ENCODE measurements around the gene AXDND1.
"Not testable (repeated sequence)": the region's sequence is repeated elsewhere in the genome, so short reads cannot be mapped to it uniquely, and the experiment has no call there.

The AXDND1 gene, protein sequence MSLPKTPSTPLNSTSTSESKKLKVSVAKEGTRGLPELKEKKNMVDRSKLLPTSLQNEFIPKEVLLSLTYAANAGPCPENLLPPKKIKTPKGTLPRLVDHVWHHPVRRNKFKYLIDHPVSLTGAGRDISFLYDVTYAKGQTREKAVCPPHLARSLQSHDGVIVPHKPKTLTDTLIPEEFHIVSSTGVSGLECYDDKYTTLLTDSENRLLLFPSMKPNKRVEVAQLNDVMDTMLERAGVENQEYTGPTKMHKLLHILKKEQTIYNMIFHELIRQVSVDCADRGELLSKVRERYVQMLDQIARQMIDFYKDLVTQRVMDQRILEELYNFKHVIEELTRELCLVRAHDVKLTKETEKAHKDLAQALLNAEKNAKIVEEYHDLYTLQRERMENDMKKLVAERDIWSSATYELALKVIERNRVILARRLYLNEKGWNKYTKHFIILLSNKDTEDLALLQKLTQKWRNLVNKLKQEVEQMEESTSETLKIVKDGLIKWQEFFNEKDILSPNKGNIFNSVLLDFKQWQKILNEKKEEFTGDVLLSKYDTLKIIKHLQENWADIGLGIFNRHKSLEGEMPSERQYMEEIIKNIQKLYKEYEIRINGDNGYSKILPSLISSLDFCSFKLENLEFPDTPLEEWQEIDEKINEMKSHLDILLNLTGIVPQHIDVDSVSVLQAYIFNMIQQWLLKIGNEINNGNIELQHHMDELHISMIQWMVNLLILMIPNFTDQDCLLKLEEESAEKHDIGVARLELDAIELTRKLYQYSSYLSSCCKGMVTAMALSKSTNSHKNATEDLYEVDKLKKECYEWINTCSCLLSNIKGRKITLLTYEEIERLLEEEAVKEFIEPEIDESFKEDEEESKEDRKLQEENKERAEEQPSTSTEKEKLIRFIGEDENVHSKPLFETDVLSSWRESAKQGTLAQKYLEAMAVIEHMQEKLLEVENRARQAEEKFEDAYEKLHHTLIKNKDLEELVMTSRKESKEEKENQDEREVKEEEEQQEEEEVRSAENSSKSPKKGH

DNA sequence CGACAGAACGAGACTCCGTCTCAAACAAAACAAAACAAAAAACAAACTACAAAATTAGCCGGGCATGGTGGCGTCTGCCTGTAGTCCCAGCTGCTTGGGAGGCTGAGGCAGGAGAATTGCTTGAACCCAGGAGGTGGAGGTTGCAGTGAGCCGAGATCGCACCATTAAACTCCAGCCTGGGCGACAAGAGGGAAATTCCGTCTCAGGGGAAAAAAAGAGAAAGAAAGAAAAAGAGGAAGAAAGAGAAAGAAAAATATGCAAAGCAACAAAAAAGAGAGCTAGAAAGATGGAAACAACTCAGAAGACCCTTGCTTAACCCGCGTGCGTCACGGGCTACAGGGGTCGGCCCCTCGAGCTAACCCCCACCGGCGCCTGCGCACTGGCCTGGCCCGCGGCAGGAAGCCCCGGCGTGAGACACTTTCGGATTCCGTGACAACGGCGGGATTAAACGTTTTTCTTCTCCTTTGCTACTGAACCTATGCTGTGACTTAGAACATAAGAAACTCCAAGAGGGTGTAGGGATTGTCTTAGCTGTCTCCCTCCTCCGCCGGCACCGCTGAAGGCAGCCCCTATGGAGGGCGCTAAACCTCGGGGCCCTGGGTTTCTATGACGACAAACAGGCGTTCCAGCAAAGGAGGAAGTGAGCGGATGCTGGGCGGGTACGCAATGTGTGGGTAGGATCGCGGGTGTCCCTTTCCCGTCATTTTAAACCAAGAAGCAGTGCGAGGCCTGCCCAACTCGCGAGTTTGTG lies at the start of gene AXDND1:
Gene AXDND1 (plus strand): TSS at position 630 of the 751 bp plus-strand sequence. CDS start 539 bp downstream, outside the sequence.
- DNase-seq (ENCODE audit: low read depth): peak; percentile 83

DNA sequence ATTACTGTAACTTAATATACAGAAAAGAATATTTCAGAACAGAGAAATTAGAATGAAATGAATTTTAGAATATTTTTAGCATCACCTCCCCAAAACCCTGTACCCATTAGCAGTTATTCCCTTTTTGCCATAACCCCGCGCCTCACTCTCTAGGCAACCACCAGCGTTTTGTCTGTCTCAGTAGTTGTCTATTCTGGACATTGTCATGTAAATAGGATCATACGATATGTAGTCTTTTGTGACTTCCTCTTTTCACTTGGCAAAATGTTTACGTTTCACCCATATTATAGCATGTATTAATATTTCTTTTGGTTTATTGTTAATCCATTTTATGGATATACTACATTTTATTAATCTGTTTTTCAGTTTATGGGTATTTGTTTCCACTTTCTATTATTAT lies 47.3 kb upstream of the AXDND1 start:
- DNase-seq (ENCODE audit: low read depth): no peak

- no peak for DNase-seq (ENCODE audit: low read depth)
These were observed 44.1 kb upstream of the AXDND1 start for GRCh38 chr1:179321533-179322216.

DNA sequence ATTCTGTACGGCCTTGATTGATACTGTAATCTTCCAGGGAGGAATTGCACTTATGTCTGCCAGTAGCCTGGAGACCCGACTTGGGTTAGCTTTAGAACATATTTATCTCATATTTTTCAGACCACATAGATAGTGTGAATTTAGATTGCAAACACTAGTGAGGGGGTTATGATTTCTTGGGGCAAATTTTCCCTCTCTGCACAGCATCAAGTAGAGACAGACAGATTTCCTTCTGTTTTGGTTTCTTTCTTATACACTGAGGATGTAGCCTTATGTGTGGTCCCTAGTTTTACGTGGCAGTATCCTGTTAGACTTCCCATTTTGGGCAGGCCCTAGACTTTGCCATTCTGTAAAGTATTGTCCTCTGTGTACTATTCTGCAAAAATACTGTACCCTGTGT lies 43.2 kb upstream of the AXDND1 start:
- DNase-seq (ENCODE audit: low read depth): no peak

DNA sequence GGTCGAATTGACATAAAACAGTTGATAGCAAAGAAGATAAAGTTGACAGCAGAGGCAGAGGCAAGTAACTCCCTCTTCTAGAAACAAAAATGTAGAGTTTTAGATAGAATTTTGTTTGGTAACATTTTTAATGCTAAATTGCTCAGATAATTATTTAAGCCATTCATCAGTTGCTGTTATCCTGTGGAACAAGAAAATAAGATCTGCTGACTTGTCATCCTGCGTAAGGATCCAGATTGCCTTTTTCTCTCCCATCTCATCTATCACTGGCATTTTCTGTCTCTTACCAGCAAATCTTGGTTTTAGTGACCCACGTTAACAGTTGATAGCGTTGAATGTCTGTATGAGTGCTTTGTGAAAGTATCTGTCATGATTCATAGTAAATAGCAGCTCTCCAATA lies 42.3 kb upstream of the AXDND1 start:
- no peak for DNase-seq (ENCODE audit: low read depth)

DNA sequence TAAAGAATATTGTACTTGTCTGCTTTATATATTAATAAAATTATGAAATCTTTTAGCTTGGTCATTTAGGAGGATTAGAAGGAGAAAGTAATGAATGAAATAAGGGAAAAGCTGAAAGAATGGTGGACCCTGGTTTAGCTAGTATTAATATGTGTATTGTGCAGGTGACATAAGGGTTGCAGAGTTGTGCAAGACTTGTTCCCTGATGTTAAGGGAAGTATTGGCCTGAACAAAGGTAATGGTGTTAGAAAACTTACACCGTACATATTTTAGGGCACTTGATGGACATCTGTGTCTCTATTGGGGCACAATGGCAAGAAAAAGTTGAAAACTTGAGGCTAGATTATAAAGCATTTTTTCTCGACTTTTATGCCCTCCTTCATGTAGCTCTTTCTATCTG lies 39.9 kb upstream of the AXDND1 start:
- no peak for DNase-seq (ENCODE audit: low read depth)

DNA sequence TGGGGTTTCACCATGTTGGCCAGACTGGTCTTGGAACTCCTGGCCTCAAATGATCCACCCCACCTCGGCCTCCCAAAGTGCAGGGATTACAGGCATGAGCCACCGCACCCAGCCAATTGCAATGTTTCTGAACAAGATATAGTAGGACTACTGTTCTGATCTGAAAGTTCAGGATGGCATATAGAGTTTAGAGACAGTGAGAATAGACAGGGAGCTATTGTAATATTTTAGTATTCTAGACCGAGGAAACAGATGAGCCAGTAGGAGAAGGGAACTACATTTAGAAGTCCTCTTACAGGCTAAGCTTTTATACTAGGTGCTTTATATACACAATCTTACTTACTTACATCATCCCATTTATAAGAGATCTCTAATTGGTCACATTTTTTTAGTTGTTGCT lies 39.0 kb upstream of the AXDND1 start:
- DNase-seq (ENCODE audit: low read depth): no peak

GRCh38 chr1:179327196-179327595 lies 38.6 kb upstream of the AXDND1 start:
- DNase-seq (ENCODE audit: low read depth): no peak

DNA sequence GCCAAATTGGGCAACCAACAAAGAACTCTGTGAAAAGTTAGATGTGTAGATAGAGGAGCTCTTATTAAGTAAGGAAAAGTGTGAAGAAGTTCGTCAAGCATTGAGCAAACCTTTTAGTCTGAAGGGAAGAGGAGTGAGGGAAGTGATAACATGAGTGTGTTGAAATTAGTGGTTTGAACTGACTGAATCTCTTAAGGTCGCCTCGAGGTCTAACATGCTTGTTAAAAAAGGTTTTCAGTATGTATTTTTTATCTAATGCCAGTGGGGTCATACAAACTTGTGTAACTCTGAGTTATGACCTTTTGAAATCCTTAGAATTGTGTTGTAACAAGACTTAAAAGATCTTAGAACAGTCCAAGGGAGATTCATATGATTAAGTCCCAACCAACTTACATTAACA lies 38.1 kb upstream of the AXDND1 start:
- DNase-seq (ENCODE audit: low read depth): no peak

- no peak for DNase-seq (ENCODE audit: low read depth)
These were observed 35.9 kb upstream of the AXDND1 start for GRCh38 chr1:179329862-179330261.

DNA sequence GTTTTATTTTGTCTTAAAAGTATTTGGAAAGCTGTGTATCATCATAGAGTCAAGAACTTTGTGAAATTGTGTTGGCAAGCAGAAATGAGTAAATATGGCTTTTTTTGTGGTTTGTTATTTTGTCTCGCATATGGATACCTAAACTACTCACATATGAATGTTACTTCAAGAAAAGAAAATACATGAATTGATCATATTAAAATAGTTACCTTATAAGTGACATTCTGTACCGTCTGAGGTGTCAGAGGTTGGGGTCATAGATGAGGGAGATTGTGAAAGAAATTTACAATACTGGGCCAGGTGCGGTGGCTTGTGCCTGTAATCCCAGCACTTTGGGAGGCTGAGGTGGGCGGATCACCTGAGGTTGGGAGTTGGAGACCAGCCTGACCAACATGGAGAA lies 31.3 kb upstream of the AXDND1 start:
- DNase-seq (ENCODE audit: low read depth): no peak

DNA sequence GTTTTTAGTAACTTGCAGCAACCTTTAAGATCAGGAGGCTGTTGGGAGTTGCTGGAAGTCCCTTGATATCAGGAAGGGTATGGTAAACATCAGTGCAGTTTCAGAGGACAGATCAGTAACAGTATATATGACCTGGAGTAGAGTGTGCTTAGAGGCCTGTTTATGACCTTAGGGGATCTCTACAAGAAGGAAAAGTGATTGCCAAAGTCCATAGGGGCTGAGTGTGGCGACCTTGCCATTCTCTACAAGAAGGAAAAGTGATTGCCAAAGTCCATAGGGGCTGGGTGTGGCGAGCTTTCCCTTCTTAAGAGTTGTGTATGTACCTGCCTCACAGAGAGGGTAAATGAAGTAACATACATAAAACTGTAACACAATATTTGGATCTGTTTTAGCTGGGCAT lies 28.5 kb upstream of the AXDND1 start:
- DNase-seq (ENCODE audit: low read depth): no peak

DNA sequence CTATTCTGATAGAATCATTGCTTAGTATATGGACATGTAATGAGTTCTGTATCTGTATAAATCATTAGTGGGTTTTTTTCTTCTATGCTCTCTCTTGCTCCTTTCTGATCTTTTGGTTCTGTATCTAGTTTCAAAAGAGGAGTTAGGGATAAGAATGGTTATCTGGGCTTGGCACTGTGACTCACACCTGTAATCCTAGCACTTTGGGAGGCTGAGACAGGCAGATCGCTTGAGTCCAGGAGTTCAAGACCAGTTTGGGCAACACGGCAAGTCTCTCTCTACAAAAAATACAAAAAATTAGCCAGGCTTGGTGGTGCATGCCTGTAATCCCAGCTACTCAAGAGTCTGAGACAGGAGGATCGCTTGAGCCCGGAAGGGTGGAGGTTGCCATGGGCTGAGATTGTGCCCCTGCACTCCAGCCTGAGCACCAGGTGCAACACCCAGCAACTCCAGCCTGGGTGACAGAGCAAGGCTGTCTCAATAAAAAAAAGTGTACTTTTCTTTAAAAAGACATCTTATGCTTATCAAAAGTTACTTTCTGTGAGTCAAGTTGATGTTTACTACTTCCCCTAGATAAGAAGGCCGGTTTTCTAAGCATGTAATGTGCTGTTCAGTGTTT lies 27.7 kb upstream of the AXDND1 start:
- no peak for DNase-seq (ENCODE audit: low read depth)

DNA sequence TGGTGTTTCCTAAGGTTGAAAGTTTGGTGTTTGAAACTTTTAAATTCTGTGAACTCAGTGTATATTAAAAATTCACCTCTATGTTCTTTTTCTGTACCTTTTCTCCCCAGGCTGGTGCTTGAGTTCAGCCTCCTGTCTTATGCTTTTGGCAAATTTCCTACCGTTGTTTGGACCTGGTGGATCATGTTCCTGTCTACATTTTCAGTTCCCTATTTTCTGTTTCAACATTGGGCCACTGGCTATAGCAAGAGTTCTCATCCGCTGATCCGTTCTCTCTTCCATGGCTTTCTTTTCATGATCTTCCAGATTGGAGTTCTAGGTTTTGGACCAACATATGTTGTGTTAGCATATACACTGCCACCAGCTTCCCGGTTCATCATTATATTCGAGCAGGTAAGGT lies 24.9 kb upstream of the AXDND1 start:
- no peak for DNase-seq (ENCODE audit: low read depth)

DNA sequence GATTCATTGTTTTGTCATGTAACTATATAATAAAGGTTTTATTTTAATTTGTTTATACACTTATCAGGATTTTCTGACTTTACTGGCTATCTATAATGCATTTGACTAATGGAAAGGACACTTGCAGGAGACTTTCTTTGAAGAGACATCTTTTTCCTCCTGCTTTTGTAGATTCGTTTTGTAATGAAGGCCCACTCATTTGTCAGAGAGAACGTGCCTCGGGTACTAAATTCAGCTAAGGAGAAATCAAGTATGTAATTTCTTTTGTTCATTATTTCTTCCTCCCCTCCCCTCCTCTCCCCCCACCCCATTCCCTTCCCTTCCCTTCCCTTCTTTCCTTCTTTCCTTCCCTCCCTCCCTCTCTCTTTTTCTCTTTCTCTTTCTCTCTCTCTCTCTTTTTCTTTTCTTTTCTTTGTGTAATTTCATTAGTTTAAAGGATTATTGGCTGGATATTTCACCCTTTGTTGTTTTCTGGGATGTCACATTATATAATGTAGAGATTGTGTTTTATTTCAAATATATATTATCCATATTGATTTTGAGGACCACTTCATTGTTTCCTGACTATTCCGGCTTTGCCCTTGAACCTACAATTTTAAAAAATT lies 23.7 kb upstream of the AXDND1 start:
- DNase-seq (ENCODE audit: low read depth): no peak

DNA sequence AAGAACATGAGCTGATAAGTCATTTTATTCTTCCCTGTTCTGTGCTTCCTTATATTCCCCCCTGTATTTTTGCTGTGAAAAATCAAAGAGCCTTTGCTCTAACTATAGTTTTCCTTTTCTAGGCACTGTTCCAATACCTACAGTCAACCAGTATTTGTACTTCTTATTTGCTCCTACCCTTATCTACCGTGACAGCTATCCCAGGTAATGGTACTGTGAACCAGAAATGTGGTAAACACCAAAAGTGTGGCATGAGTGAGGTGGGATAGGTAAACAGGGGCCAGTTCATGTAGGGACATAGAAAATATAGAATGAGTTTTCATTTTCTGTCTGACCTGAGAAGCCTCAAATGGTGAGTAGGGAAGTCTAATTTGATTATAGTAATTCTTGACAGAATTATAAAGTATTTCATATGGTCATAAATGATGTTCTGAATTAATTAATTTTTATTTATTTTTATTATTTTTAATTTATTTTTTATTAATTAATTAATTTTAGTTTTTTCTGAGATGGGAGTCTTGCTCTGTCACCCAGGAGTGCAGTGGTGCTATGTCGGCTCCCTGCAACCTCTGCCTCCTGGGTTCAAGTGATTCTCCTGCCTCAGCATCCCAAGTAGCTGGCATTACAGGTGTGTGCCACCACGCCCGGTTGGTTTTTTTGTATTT lies 22.9 kb upstream of the AXDND1 start:
- DNase-seq (ENCODE audit: low read depth): no peak

- DNase-seq (ENCODE audit: low read depth): no peak
These were observed 14.5 kb upstream of the AXDND1 start for GRCh38 chr1:179351281-179351680.

DNA sequence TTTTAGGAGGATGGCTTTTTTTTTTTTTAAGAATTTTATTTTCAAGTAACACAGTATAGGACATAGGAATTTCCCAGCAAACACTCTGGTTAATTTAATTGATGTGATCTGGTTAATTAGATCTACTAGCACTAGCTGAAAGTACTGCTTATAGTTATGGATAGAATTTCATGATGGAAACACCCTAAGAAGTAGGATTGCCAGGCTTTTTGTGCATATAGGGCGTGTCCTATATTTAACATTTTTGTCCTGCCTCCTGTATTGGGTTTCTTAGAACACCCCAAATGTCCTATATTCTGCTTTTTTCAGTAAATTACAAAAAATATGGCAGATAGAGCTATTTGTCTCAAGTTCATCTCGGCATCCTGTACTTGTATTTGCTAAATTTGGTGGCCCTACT lies 13.5 kb upstream of the AXDND1 start:
- DNase-seq (ENCODE audit: low read depth): no peak

DNA sequence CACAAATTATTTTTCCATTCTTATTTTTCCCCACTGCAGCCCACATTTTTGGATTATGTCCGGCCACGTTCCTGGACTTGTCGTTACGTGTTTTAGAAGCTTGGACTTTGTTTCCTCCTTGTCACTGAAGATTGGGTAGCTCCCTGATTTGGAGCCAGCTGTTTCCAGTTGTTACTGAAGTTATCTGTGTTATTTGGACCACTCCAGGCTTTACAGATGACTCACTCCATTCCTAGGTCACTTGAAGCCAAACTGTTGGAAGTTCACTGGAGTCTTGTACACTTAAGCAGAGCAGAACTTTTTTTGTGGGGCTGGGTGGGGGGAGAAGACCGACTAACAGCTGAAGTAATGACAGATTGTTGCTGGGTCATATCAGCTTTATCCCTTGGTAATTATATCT lies 12.2 kb upstream of the AXDND1 start:
- DNase-seq (ENCODE audit: low read depth): no peak

DNA sequence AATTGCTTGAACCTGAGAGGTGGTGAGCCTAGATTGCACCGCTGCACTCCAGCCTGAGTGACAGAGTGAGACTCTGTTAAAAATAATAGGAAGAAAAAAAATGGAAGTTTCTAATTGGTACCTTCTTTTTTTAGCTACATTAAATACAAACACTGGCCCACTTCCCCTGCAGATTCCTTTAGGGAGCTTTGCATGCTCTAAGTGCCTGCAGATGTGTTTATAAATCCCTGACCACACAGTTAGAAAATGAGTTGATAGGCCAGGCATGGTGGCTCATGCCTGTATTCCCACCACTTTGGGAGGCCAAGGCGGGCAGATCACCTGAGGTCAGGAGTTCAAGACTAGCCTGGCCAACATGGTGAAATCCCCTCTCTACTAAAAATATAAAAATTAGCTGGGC lies 4.1 kb upstream of the AXDND1 start:
- not testable (repeated sequence) for DNase-seq (ENCODE audit: low read depth)

All from stimulated activated CD8-positive, alpha-beta memory T cell treated with anti-CD3 and anti-CD28 coated beads, Interleukin-15, amount 100 ng/mL, for 1 hour (primary cell).